HCT116 (cell line): ENCODE data around the gene CD44. TPM values are rescaled to one million over a fixed set of nuclear protein-coding genes. Genes with fewer than 3 reads are reported as not detected.

Experiments
- ATAC-seq: fragments of 200-7000 bp; cut with Tn5 transposase; 2 replicates; pipeline ENCODE4 v1.9.1; 2020; ENCODE audit warnings: mild to moderate bottlenecking, moderate library complexity
- BruUV-seq: library from RNA; stranded (reverse); fragments of 400-500 nt; replicated peaks from 2 replicates; lab custom pipeline; 2021; lab: Mats Ljungman, UMichigan
- CTCF ChIA-PET: fragments of 300-600 bp; sonication (Branson Sonifier 250); formaldehyde crosslinking; loops from one replicate; lab custom pipeline; 2021; ENCODE audit warnings: antibody characterized with exemption; lab: Charles Lee
- POLR2A ChIA-PET: fragments of 300-600, 350-600 bp; sonication (Branson Sonifier 250); formaldehyde crosslinking; loops from one replicate; lab custom pipeline; 2021; ENCODE audit warnings: antibody characterized with exemption; lab: Charles Lee
- RAD21 ChIA-PET, 2 experiments: fragments of 300-600 bp; sonication (Branson Sonifier 250); formaldehyde crosslinking; loops; one replicate each; lab custom pipeline; 2023; ENCODE audit warnings: low total read pairs in 2 of 2; ENCODE audit not compliant: uncharacterized antibody in 2 of 2, unreplicated experiment in 2 of 2, low non-redundant PET in 1 of 2; lab: Charles Lee
- DNase-seq: peaks from one replicate; pipeline ENCODE4 v3.0.0-alpha.2; 2010; ENCODE audit warnings: low read depth, low spot score
- H2AFZ ChIP-seq: fragments of 200-600 bp; shearing (Covaris generic), sonication (generic); 2 replicates; pipeline ENCODE4 v1.6.1; 2017; ENCODE audit warnings: low read depth, mixed run types, mixed read lengths, antibody characterized with exemption, low read length; ENCODE audit not compliant: poor library complexity, severe bottlenecking
- H3K27ac ChIP-seq: 2 replicates; pipeline ENCODE4 v1.5.1; 2012; ENCODE audit warnings: low read depth, low read length
- H3K27me3 ChIP-seq: fragments of 200-600 bp; sonication (generic); 2 replicates; pipeline ENCODE4 v1.6.1; 2016; ENCODE audit warnings: mixed run types, low read length, mixed read lengths; ENCODE audit not compliant: insufficient read depth
- H3K36me3 ChIP-seq, 2 experiments: fragments of 200-500 bp in 1 of 2; fragments of 200-600 bp in 1 of 2; sonication (Bioruptor generic) in 1 of 2; sonication (generic) in 1 of 2; 2 replicates each; pipeline versions ENCODE4 v1.5.1 to v1.6.1; 2014 to 2016; ENCODE audit warnings: low read length in 2 of 2, inconsistent platforms in 1 of 2, mixed read lengths in 1 of 2, mixed run types in 1 of 2; ENCODE audit not compliant: insufficient read depth in 2 of 2, control insufficient read depth in 1 of 2
- H3K4me1 ChIP-seq, 2 experiments: fragments of 200-600 bp in 1 of 2; sonication (generic) in 1 of 2; 2 replicates each; pipeline versions ENCODE4 v1.5.1 to v1.6.1; 2012 to 2017; ENCODE audit warnings: low read length in 2 of 2, inconsistent platforms in 1 of 2, mild to moderate bottlenecking in 1 of 2, mixed read lengths in 1 of 2, mixed run types in 1 of 2, moderate library complexity in 1 of 2; ENCODE audit not compliant: insufficient read depth in 2 of 2, control insufficient read depth in 1 of 2
- H3K4me2 ChIP-seq: fragments of 200-600 bp; sonication (generic); 2 replicates; pipeline ENCODE4 v1.6.1; 2017; ENCODE audit warnings: mixed run types, low read length, mixed read lengths
- H3K4me3 ChIP-seq, 2 experiments: fragments of 200-600 bp in 1 of 2; sonication (generic) in 1 of 2; replicated peaks in 1 of 2; 2 replicates each; pipeline ENCODE4 v1.5.1; 2011 to 2016; ENCODE audit warnings: low read length in 2 of 2, control low read depth in 1 of 2, low read depth in 1 of 2, mild to moderate bottlenecking in 1 of 2, mixed read lengths in 1 of 2, mixed run types in 1 of 2
- H3K79me2 ChIP-seq: fragments of 200-600 bp; sonication (generic); 2 replicates; pipeline ENCODE4 v1.6.1; 2017; ENCODE audit warnings: mild to moderate bottlenecking, mixed run types, low read length, moderate library complexity, mixed read lengths; ENCODE audit not compliant: insufficient read depth
- H3K9ac ChIP-seq: fragments of 200-600 bp; sonication (generic); 2 replicates; pipeline ENCODE4 v1.6.1; 2016; ENCODE audit warnings: low read length, mixed read lengths
- H3K9me2 ChIP-seq: fragments of 200-600 bp; sonication (generic), shearing (Covaris generic); 2 replicates; pipeline ENCODE4 v1.6.1; 2017; ENCODE audit warnings: mixed run types, mild to moderate bottlenecking, moderate library complexity; ENCODE audit not compliant: insufficient read depth
- H3K9me3 ChIP-seq, 2 experiments: fragments of 200-500 bp in 1 of 2; fragments of 200-600 bp in 1 of 2; sonication (Bioruptor generic) in 1 of 2; sonication (generic) in 1 of 2; 2 replicates each; pipeline ENCODE4 v1.6.1; 2014 to 2017; ENCODE audit warnings: low read length in 2 of 2, mixed read lengths in 2 of 2, inconsistent platforms in 1 of 2, low read depth in 1 of 2, mild to moderate bottlenecking in 1 of 2, mixed run types in 1 of 2, moderate library complexity in 1 of 2; ENCODE audit not compliant: control insufficient read depth in 1 of 2, insufficient read depth in 1 of 2
- H4K20me1 ChIP-seq: fragments of 200-600 bp; sonication (generic), shearing (Covaris generic); 2 replicates; pipeline ENCODE4 v1.6.1; 2017; ENCODE audit warnings: mixed run types, mild to moderate bottlenecking, moderate library complexity; ENCODE audit not compliant: insufficient read depth
- CBX3 ChIP-seq: IDR thresholded peaks from 2 replicates; pipeline ENCODE4 v1.6.1; 2012; ENCODE audit warnings: low read depth
- CTCF ChIP-seq, 3 experiments: fragments of 200-600 bp in 1 of 3; sonication (generic) in 1 of 3; IDR thresholded peaks in 2 of 3; conservative IDR thresholded peaks in 1 of 3; 2 replicates each; pipeline ENCODE4 v1.5.1; 2012 to 2017; ENCODE audit warnings: low read depth in 2 of 3, low read length in 2 of 3, antibody characterized with exemption in 1 of 3, borderline replicate concordance in 1 of 3, control low read depth in 1 of 3, mild to moderate bottlenecking in 1 of 3, mixed read lengths in 1 of 3, mixed run types in 1 of 3, moderate library complexity in 1 of 3; ENCODE audit not compliant: insufficient read depth in 1 of 3
- EGR1 ChIP-seq: IDR thresholded peaks from 2 replicates; pipeline ENCODE4 v1.6.1; 2012; ENCODE audit warnings: low read depth
- EZH2 ChIP-seq: fragments of 200-600 bp; sonication (generic); IDR thresholded peaks from 2 replicates; pipeline ENCODE4 v1.6.1; 2017; ENCODE audit warnings: antibody characterized with exemption, mixed run types
- EZH2phosphoT487 ChIP-seq: fragments of 200-600 bp; IDR thresholded peaks from 2 replicates; pipeline ENCODE4 v1.6.1; 2018; ENCODE audit warnings: antibody characterized with exemption, borderline replicate concordance
- FOSL1 ChIP-seq: IDR thresholded peaks from 2 replicates; pipeline ENCODE4 v1.6.1; 2012; ENCODE audit warnings: low read depth
- POLR2AphosphoS5 ChIP-seq: IDR thresholded peaks from 2 replicates; pipeline ENCODE4 v1.6.1; 2011; ENCODE audit warnings: mild to moderate bottlenecking, low read depth, low read length, moderate library complexity
- RAD21 ChIP-seq: IDR thresholded peaks from 2 replicates; pipeline ENCODE4 v1.6.1; 2012; ENCODE audit warnings: low read depth, mild to moderate bottlenecking
- SIN3A ChIP-seq: IDR thresholded peaks from 2 replicates; pipeline ENCODE4 v1.6.1; 2012; ENCODE audit warnings: low read depth
- SRF ChIP-seq: IDR thresholded peaks from 2 replicates; pipeline ENCODE4 v1.6.1; 2012; ENCODE audit warnings: low read depth
- TCF7L2 ChIP-seq: IDR thresholded peaks from 2 replicates; pipeline ENCODE4 v1.7.0; 2011; ENCODE audit warnings: borderline replicate concordance, inconsistent platforms; ENCODE audit not compliant: insufficient read depth, insufficient read length; ENCODE audit errors: extremely low read depth
- intact Hi-C: fragments of 100-400 bp; cut with micrococcal nuclease; formaldehyde crosslinking; loops from 2 replicates; pipeline ENCODE4 v1.10.0; 2022
- total RNA-seq: library from RNA; stranded (reverse); gene quantifications from one replicate; pipeline ENCODE4 v1.2.1, GENCODE V29; 2021; ENCODE audit not compliant: unreplicated experiment
- TF ChIP-seq, protein P1 (sequence below): IDR thresholded peaks from 2 replicates; pipeline ENCODE4 v1.6.1; 2012; ENCODE audit warnings: low read depth

Gene CD44
- total RNA-seq, 1 experiment from 2014 or later: 742 TPM

DNA sequence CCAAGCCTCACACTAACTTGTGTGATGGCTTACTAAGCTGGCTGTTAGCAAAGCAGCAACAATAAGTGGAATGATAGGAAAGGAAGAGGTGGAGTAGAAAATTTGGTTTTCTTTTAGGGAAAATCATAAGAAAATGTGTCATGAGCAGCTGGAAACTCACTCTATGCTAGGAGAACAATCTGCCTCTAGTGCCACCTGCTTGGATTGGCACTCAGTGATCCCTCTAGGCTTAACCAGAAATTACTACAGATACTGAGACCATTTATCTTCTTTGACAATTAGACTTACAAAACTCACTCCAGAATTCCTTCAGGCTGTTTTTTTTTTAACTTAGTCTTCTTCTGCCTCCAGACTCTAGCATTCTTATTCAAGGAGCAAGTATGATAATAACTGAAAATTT, 117.3 kb downstream of the CD44 start:
- H3K9me3 ChIP-seq: no peaks in the 10 kb centered on the region
- TF ChIP-seq, protein P1, sequence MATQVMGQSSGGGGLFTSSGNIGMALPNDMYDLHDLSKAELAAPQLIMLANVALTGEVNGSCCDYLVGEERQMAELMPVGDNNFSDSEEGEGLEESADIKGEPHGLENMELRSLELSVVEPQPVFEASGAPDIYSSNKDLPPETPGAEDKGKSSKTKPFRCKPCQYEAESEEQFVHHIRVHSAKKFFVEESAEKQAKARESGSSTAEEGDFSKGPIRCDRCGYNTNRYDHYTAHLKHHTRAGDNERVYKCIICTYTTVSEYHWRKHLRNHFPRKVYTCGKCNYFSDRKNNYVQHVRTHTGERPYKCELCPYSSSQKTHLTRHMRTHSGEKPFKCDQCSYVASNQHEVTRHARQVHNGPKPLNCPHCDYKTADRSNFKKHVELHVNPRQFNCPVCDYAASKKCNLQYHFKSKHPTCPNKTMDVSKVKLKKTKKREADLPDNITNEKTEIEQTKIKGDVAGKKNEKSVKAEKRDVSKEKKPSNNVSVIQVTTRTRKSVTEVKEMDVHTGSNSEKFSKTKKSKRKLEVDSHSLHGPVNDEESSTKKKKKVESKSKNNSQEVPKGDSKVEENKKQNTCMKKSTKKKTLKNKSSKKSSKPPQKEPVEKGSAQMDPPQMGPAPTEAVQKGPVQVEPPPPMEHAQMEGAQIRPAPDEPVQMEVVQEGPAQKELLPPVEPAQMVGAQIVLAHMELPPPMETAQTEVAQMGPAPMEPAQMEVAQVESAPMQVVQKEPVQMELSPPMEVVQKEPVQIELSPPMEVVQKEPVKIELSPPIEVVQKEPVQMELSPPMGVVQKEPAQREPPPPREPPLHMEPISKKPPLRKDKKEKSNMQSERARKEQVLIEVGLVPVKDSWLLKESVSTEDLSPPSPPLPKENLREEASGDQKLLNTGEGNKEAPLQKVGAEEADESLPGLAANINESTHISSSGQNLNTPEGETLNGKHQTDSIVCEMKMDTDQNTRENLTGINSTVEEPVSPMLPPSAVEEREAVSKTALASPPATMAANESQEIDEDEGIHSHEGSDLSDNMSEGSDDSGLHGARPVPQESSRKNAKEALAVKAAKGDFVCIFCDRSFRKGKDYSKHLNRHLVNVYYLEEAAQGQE: no peak
- TF ChIP-seq RAD21 (no peak), CBX3 (no peak), EZH2 (no peak), SIN3A (no peak), CTCF (IDR thresholded peaks at IDR 0.05 in 2 of 3, conservative IDR thresholded peaks at IDR 0.05 in 1 of 3; ENCODE audit: borderline replicate concordance in 1 of 3, insufficient read depth in 1 of 3, low read depth in 2 of 3, low read length in 2 of 3) (no peak), SRF (no peak), TCF7L2 (no peak), EZH2phosphoT487 (no peak), EGR1 (no peak), FOSL1 (no peak), POLR2AphosphoS5 (no peak)
- no peak overlapping the region for H3K9ac ChIP-seq
- ChIA-PET RAD21 (no interaction called here), POLR2A (no interaction called here), CTCF (no interaction called here)
- no peak overlapping the region for H3K4me3 ChIP-seq
- H3K9me2 ChIP-seq: no peaks in the 10 kb centered on the region
- no TSS peak for BruUV-seq
- H3K27me3 ChIP-seq: peaks cover 5% of the 10 kb centered on the region; the same call in 1 of the 2 replicates
- no peaks in the 10 kb centered on the region for H3K79me2 ChIP-seq
- no peaks in the 10 kb centered on the region for H3K4me1 ChIP-seq
- ATAC-seq: no peak
- no peaks in the 10 kb centered on the region for H4K20me1 ChIP-seq
- H3K27ac ChIP-seq: no peak overlapping the region
- no peak overlapping the region for H3K4me2 ChIP-seq
- no peak overlapping the region for H2AFZ ChIP-seq
- intact Hi-C loops: no loop called here
- no peaks in the 10 kb centered on the region for H3K36me3 ChIP-seq
- DNase-seq: no peak
